SH-SY5Y (cell line): Measurements from ENCODE around the gene SPTB.

ENCODE experiments used
- GATA2 ChIP-seq: IDR thresholded peaks from 2 replicates; pipeline ENCODE4 v1.6.1; 2011; ENCODE audit warnings: mild to moderate bottlenecking, low read depth, low read length
- GATA3 ChIP-seq: IDR thresholded peaks from 2 replicates; pipeline ENCODE4 v1.6.1; 2011; ENCODE audit warnings: low read depth, mild to moderate bottlenecking, low read length, moderate library complexity

GRCh38 chr14:64753374-64753773 lies 126.3 kb downstream of the SPTB start:
- TF ChIP-seq GATA2 (no peak), GATA3 (no peak)
